ENCODE results near the gene PDPK1. TPM values are rescaled to one million over a fixed set of nuclear protein-coding genes. Genes with fewer than 3 reads are reported as not detected.
A peak's percentile ranks its signal among the peaks of the same experiment; 100 is the strongest.
"Not testable (repeated sequence)": the region's sequence is repeated elsewhere in the genome, so short reads cannot be mapped to it uniquely, and the experiment has no call there.

Gene PDPK1
- total and polyA plus RNA-seq, 4 donors, result 31.7 to 43.1 (median 37.6) TPM

DNA sequence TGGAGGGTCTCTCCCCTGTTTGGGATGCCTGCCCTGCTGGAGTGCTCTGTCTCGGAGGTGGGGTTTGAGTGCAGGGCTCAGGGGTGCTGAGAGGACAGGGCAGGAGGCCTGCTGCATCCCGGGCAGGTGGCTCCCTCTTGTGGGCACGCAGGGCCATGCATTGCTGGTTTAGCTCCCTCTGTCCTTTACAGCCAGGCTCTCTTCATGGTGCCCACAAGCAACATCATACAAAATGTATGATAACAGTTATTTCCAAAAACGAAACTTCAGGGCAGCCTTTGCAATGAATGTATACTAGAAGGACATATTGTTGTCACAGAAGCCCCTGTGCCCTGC lies 22.9 kb downstream of the PDPK1 start:
- H3K4me1 ChIP-seq (ENCODE audit: control insufficient read depth, insufficient read depth, low read length), result not testable (repeated sequence)
- WGBS (ENCODE audit: insufficient coverage), result no CpG with 5 or more reads among the region's 4 CpGs

GRCh38 chr16:2567506-2567905 lies 29.7 kb downstream of the PDPK1 start:
- not testable (repeated sequence) for H3K27me3 ChIP-seq (ENCODE audit: control insufficient read depth, insufficient read depth, low read length); DNase-seq (ENCODE audit: low read depth in 4 of 6, low spot score in 6 of 6); H3K4me1 ChIP-seq (ENCODE audit: control insufficient read depth, insufficient read depth, low read length); H3K27ac ChIP-seq (ENCODE audit: low read depth, low read length); H3K36me3 ChIP-seq (ENCODE audit: control insufficient read depth, insufficient read depth, low read length); H3K9me3 ChIP-seq (ENCODE audit: control insufficient read depth, insufficient read depth, low read length); H3K4me3 ChIP-seq (ENCODE audit: low read depth, low read length)
- WGBS (ENCODE audit: insufficient coverage), result no CpG with 5 or more reads among the region's 6 CpGs

More for the DNA sequence above, 22.9 kb downstream of the PDPK1 start:
- DNase-seq (ENCODE audit: low read depth in 4 of 6, low spot score in 6 of 6); H3K4me3 ChIP-seq (ENCODE audit: low read depth, low read length); H3K9me3 ChIP-seq (ENCODE audit: control insufficient read depth, insufficient read depth, low read length); H3K36me3 ChIP-seq (ENCODE audit: control insufficient read depth, insufficient read depth, low read length); H3K27ac ChIP-seq (ENCODE audit: low read depth, low read length); H3K27me3 ChIP-seq (ENCODE audit: control insufficient read depth, insufficient read depth, low read length): not testable (repeated sequence)

GRCh38 chr16:2568573-2568972 lies 30.8 kb downstream of the PDPK1 start:
- H3K27ac ChIP-seq (ENCODE audit: low read depth, low read length); DNase-seq (ENCODE audit: low read depth in 4 of 6, low spot score in 6 of 6); H3K4me3 ChIP-seq (ENCODE audit: low read depth, low read length); H3K36me3 ChIP-seq (ENCODE audit: control insufficient read depth, insufficient read depth, low read length); H3K27me3 ChIP-seq (ENCODE audit: control insufficient read depth, insufficient read depth, low read length); H3K9me3 ChIP-seq (ENCODE audit: control insufficient read depth, insufficient read depth, low read length); H3K4me1 ChIP-seq (ENCODE audit: control insufficient read depth, insufficient read depth, low read length): not testable (repeated sequence)
- WGBS (ENCODE audit: insufficient coverage), result no CpG with 5 or more reads among the region's 11 CpGs

- not testable (repeated sequence) for H3K27me3 ChIP-seq (ENCODE audit: control insufficient read depth, insufficient read depth, low read length); H3K27ac ChIP-seq (ENCODE audit: low read depth, low read length); H3K36me3 ChIP-seq (ENCODE audit: control insufficient read depth, insufficient read depth, low read length); H3K9me3 ChIP-seq (ENCODE audit: control insufficient read depth, insufficient read depth, low read length); H3K4me3 ChIP-seq (ENCODE audit: low read depth, low read length); DNase-seq (ENCODE audit: low read depth in 4 of 6, low spot score in 6 of 6); H3K4me1 ChIP-seq (ENCODE audit: control insufficient read depth, insufficient read depth, low read length)
- WGBS (ENCODE audit: insufficient coverage), result no CpG with 5 or more reads among the region's 6 CpGs
These were observed 34.9 kb downstream of the PDPK1 start for GRCh38 chr16:2572704-2573103.

DNA sequence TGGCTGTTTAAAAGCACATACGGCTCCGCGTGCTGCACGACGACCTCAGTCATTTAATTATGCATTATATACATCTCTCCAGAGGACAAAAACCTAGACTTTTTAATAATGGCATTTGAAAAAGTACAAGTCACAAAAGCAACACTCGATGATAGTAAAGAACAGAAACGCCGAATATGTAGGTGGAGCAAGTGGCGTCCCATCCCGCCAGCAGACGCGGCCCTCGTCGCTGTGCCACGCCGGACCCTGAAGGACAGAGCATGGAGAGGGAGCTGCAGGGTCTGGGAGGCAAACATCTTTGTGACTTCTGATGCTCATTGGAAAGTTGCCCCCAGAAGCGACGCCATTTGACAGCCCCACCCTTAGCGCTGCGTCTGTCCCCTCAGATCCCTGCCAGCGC lies 38.0 kb downstream of the PDPK1 start:
- DNase-seq (ENCODE audit: low read depth in 4 of 6, low spot score in 6 of 6); H3K27me3 ChIP-seq (ENCODE audit: control insufficient read depth, insufficient read depth, low read length); H3K36me3 ChIP-seq (ENCODE audit: control insufficient read depth, insufficient read depth, low read length); H3K4me3 ChIP-seq (ENCODE audit: low read depth, low read length); H3K9me3 ChIP-seq (ENCODE audit: control insufficient read depth, insufficient read depth, low read length); H3K27ac ChIP-seq (ENCODE audit: low read depth, low read length); H3K4me1 ChIP-seq (ENCODE audit: control insufficient read depth, insufficient read depth, low read length): not testable (repeated sequence)
- no CpG with 5 or more reads among the region's 21 CpGs for WGBS (ENCODE audit: insufficient coverage)

GRCh38 chr16:2577044-2577443 lies 39.2 kb downstream of the PDPK1 start:
- DNase-seq (ENCODE audit: low read depth in 4 of 6, low spot score in 6 of 6), result not testable (repeated sequence)
- 92% methylated on average over 3 of the region's 26 CpGs for WGBS (ENCODE audit: insufficient coverage)

DNA sequence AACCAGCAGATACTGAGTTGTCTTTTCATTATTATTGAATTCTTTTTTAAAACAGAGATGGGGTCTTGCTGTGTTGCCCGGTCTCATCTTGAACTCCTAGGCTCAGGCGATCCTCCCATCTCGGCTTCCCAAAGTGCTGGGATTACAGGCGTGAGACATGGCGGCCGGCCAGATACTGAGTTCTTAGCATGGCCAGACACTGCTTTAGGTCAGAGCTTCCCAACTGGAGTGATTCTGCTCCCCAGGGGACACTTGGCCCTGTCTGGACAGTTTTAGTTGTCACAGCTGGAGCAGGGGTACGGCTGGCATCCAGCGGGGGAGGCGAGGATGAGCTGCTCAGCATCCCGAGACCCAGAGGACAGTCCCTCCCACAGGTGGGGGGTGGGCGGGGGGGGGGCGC lies 41.1 kb downstream of the PDPK1 start:
- WGBS (ENCODE audit: insufficient coverage), result no CpG with 5 or more reads among the region's 12 CpGs
- not testable (repeated sequence) for H3K36me3 ChIP-seq (ENCODE audit: control insufficient read depth, insufficient read depth, low read length); H3K9me3 ChIP-seq (ENCODE audit: control insufficient read depth, insufficient read depth, low read length); H3K27me3 ChIP-seq (ENCODE audit: control insufficient read depth, insufficient read depth, low read length); H3K4me3 ChIP-seq (ENCODE audit: low read depth, low read length); DNase-seq (ENCODE audit: low read depth in 4 of 6, low spot score in 6 of 6); H3K4me1 ChIP-seq (ENCODE audit: control insufficient read depth, insufficient read depth, low read length); H3K27ac ChIP-seq (ENCODE audit: low read depth, low read length)

More at GRCh38 chr16:2577044-2577443, 39.2 kb downstream of the PDPK1 start:
- not testable (repeated sequence) for H3K27ac ChIP-seq (ENCODE audit: low read depth, low read length); H3K27me3 ChIP-seq (ENCODE audit: control insufficient read depth, insufficient read depth, low read length); H3K9me3 ChIP-seq (ENCODE audit: control insufficient read depth, insufficient read depth, low read length); H3K4me1 ChIP-seq (ENCODE audit: control insufficient read depth, insufficient read depth, low read length); H3K36me3 ChIP-seq (ENCODE audit: control insufficient read depth, insufficient read depth, low read length); H3K4me3 ChIP-seq (ENCODE audit: low read depth, low read length)

DNA sequence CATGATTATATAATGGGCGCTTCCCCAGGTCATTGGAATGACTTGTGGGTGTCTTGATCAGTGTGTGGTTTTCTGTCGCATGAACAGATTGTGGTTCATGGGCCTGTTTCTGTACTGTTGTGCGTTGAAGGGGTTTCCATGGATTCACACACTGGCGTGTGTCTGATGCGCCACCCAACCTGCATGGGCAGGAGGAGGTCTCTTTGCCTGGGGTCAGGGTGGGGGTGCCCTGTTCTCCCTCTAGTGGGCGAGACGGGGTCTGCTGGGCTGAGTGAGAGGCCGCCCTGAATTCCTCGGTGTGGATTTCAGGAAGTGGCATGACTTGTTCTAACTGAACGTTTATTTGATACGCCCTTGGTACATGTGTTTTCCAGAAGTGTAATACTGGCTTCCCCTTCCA lies 42.3 kb downstream of the PDPK1 start:
- H3K36me3 ChIP-seq (ENCODE audit: control insufficient read depth, insufficient read depth, low read length), result peaks cover 13% of the 10 kb centered on the region
- not testable (repeated sequence) for H3K27ac ChIP-seq (ENCODE audit: low read depth, low read length); DNase-seq (ENCODE audit: low read depth in 4 of 6, low spot score in 6 of 6); H3K4me1 ChIP-seq (ENCODE audit: control insufficient read depth, insufficient read depth, low read length); H3K4me3 ChIP-seq (ENCODE audit: low read depth, low read length); H3K9me3 ChIP-seq (ENCODE audit: control insufficient read depth, insufficient read depth, low read length); H3K27me3 ChIP-seq (ENCODE audit: control insufficient read depth, insufficient read depth, low read length)
- no CpG with 5 or more reads among the region's 11 CpGs for WGBS (ENCODE audit: insufficient coverage)

DNA sequence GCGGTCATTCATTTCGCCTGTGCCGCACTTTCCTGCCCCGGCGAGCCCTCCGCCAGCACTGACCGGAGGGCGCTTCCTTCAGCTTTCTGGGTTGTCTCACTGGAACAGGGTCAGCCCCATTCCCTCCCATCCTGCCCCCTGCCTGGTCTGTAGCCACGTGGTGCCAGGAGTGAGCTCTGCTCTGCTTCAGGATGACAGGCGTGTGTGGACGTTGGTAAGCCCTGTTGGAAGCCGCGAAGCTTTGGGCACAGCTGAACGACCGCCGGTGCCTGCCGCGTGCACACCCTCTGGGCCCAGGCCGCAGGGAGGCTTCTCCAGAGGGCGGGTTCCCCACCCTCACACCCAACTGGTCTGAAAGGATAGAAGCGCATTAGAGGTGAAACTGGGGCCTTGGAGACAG lies 43.0 kb downstream of the PDPK1 start:
- not testable (repeated sequence) for H3K9me3 ChIP-seq (ENCODE audit: control insufficient read depth, insufficient read depth, low read length); H3K4me3 ChIP-seq (ENCODE audit: low read depth, low read length); H3K27me3 ChIP-seq (ENCODE audit: control insufficient read depth, insufficient read depth, low read length); H3K27ac ChIP-seq (ENCODE audit: low read depth, low read length); DNase-seq (ENCODE audit: low read depth in 4 of 6, low spot score in 6 of 6); H3K4me1 ChIP-seq (ENCODE audit: control insufficient read depth, insufficient read depth, low read length)
- peaks cover 19% of the 10 kb centered on the region for H3K36me3 ChIP-seq (ENCODE audit: control insufficient read depth, insufficient read depth, low read length)
- no CpG with 5 or more reads among the region's 21 CpGs for WGBS (ENCODE audit: insufficient coverage)

- Histone ChIP-seq H3K36me3 (ENCODE audit: control insufficient read depth, insufficient read depth, low read length) (peaks cover 53% of the 10 kb centered on the region), H3K9me3 (ENCODE audit: control insufficient read depth, insufficient read depth, low read length) (no peaks in the 10 kb centered on the region), H3K4me1 (ENCODE audit: control insufficient read depth, insufficient read depth, low read length) (peaks cover 5% of the 10 kb centered on the region), H3K27me3 (ENCODE audit: control insufficient read depth, insufficient read depth, low read length) (no peaks in the 10 kb centered on the region), H3K4me3 (ENCODE audit: low read depth, low read length) (no peak overlapping the region), H3K27ac (ENCODE audit: low read depth, low read length) (no peak overlapping the region)
- DNase-seq (ENCODE audit: low read depth in 4 of 6, low spot score in 6 of 6), result peak in 2 of 6 donors; percentile 46 to 65
- 74% methylated on average over 20 of the region's 24 CpGs for WGBS (ENCODE audit: insufficient coverage)
These were observed 47.2 kb downstream of the PDPK1 start for GRCh38 chr16:2584729-2585650.
